Measurements from ENCODE around the gene UCN.

DNA sequence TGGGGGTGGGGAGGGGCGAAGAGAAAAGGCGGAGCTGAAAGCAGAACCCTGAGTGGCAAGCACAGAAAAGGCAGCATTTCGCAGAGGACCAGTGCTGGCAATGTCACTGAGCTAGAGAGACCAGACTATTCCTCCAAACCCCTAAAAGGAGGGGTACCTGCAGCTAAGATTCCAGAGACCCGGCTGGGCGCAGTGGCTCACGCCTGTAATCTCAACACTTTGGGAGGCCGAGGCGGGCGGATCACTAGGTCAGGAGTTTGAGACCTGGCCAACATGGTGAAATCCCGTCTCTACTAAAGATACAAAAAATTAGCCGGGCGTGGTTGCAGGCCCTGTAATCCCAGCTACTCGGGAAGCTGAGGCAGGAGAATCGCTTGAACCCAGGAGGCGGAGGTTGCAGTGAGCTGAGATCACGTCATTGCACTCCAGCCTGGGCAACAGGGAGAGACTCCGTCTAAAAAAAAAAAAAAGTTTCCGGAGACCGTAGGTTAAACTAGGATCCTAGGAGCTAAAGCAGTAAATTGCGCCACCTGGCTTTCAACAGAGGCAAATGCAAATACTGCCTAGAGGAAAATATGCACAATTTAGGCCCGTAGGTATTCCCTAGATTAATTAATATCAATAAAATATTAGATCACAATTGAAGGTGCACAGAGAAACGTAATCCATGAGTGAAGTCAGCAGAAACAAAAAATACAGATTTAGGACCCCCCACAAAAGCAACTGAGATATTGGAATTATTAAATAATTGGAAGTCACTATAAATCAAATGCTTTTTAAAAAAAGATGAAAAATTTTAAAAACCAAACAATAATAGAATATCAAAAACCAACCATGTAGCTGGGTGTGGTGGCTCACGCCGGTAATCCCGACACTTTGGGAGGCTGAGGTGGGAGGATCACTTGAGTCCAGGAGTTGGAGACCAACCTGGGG lies 4.9 kb downstream of the UCN start:
- no peak for TF ChIP-seq POLR2A (IDR thresholded peaks at IDR 0.05; ENCODE audit: low read depth, low read length)
- TF ChIP-seq, protein P1, sequence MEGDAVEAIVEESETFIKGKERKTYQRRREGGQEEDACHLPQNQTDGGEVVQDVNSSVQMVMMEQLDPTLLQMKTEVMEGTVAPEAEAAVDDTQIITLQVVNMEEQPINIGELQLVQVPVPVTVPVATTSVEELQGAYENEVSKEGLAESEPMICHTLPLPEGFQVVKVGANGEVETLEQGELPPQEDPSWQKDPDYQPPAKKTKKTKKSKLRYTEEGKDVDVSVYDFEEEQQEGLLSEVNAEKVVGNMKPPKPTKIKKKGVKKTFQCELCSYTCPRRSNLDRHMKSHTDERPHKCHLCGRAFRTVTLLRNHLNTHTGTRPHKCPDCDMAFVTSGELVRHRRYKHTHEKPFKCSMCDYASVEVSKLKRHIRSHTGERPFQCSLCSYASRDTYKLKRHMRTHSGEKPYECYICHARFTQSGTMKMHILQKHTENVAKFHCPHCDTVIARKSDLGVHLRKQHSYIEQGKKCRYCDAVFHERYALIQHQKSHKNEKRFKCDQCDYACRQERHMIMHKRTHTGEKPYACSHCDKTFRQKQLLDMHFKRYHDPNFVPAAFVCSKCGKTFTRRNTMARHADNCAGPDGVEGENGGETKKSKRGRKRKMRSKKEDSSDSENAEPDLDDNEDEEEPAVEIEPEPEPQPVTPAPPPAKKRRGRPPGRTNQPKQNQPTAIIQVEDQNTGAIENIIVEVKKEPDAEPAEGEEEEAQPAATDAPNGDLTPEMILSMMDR (conservative IDR thresholded peaks at IDR 0.05; ENCODE audit: low read depth, low read length) = peak; percentile 92
- TF ChIP-seq, protein P2, sequence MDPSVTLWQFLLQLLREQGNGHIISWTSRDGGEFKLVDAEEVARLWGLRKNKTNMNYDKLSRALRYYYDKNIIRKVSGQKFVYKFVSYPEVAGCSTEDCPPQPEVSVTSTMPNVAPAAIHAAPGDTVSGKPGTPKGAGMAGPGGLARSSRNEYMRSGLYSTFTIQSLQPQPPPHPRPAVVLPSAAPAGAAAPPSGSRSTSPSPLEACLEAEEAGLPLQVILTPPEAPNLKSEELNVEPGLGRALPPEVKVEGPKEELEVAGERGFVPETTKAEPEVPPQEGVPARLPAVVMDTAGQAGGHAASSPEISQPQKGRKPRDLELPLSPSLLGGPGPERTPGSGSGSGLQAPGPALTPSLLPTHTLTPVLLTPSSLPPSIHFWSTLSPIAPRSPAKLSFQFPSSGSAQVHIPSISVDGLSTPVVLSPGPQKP (IDR thresholded peaks at IDR 0.05; ENCODE audit: borderline replicate concordance, low read depth, low read length) = no peak
- no peak for TF ChIP-seq MXI1 (IDR thresholded peaks at IDR 0.05; ENCODE audit: borderline replicate concordance, low read depth, low read length)
- TF ChIP-seq RCOR1 (IDR thresholded peaks at IDR 0.05; ENCODE audit: insufficient replicate concordance, low read length) = no peak
- TF ChIP-seq, protein P3, sequence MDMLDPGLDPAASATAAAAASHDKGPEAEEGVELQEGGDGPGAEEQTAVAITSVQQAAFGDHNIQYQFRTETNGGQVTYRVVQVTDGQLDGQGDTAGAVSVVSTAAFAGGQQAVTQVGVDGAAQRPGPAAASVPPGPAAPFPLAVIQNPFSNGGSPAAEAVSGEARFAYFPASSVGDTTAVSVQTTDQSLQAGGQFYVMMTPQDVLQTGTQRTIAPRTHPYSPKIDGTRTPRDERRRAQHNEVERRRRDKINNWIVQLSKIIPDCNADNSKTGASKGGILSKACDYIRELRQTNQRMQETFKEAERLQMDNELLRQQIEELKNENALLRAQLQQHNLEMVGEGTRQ (IDR thresholded peaks at IDR 0.05; ENCODE audit: low read depth, low read length) = no peak
- peak; percentile 92 for TF ChIP-seq SMC3 (IDR thresholded peaks at IDR 0.05; ENCODE audit: low read depth, low read length)

All from IMR-90 (cell line).